ELF-1 (cell line): ENCODE measurements around the gene GRM7.

ENCODE experiments used
- DNase-seq: peaks from one replicate; pipeline ENCODE4 v3.0.0-alpha.2; 2016; ENCODE audit warnings: low read depth, low spot score

Gene GRM7

DNA sequence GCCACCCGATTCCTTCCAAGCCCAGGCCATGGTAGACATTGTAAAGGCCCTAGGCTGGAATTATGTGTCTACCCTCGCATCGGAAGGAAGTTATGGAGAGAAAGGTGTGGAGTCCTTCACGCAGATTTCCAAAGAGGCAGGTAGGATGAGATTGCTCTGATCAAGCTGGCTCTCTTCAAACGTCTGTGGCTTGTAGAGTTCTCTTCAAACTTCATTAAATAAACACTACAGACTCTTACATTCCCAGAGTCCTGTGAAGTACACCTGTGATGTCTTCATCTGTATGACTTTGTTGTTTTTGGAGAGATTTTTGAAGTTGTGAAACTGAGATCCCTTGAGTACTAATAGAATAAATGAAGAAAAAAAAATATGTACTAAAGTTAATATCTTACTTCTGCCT, 285.6 kb downstream of the GRM7 start:
- DNase-seq, result no peak

DNA sequence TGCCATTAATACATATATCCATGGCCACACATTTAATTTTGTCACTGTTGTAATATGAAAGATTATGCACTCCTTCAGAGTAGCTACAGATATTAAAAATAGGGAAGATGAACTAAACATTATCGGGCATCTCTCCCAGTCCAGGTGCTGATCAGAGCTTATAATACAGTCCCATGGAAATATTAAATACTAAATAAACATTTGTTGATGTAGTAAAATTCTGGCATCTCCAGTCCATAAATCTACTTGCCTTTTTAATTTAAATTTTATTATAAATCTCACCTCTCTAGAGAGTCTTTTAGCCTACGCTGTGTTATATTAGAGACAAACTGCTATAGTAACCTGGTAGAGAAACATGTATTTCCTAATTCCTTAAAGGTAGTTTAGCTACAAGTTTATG, 297.6 kb downstream of the GRM7 start:
- DNase-seq, result no peak

DNA sequence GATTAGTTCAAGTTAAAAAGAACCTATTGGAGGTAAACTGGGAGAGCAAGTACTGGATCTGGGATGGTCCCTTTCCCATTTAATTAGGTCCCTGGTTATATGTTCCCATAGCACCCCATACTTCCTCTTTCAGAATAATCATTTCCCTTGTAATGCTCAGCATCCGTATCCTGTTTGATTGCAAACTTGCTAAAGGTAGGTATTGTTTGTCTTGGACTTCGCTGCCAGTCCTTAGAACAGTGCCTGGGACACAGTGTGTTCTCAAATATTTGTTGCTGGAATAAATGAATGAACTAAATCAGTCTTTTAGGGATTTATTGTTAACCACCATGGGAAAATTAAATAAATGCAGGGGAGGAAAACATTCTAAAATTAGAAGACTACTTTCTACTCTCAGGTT, 299.8 kb downstream of the GRM7 start:
- no peak for DNase-seq

DNA sequence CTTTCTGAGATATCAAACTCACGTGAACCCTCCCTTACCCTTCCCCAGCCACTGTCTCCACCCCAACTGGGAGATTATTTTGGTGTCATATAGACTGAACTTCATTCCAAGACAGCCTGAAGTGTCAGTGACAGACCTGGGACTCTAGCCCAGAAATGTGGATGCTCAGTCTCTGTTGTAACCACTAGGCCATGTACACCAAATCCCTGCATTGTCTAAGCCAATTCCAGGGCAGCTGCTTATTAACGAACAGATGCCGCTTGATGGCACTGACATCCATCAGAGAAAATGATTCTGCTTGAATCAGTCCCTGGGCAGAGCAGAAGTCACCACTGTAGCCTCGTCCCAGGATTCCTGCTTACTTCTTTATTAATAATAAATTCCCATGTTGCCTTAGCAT, 305.5 kb downstream of the GRM7 start:
- DNase-seq, result no peak

DNA sequence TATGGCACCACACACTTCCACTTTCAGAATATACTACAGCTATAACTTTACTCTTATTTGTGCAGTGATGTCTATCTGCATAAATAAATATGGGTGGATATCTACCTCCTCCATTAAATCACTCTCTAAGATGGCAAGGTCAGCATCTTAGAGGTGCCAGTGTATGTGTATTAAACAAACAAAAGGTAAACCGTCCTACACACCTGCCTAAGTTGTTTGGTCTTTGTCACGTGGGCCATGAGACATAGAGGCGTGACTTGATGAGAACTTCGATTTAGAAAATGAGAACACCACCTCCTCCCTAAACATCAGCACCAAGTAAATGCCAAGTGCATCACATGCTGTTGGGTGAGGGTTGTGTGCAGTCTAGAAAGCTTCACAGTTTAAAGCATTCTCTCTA, 310.6 kb downstream of the GRM7 start:
- no peak for DNase-seq

DNA sequence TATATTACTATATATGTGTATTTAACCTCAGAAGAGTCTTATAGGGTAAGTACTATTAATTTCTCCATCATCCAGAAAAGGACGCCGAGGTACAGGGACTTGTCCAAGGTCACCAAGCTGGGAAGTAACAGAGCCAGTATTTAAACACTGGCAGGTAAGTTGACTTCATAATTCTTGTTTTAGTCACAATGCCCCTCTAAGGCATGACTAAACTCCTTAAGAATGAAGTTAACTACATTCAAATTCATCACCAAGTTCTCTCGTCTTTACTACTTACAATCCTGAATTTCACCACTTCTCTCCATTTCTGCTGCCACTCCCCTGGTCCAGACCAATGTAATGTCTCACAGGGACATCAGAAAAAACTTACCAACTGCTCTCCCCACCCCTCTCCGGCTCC, 312.1 kb downstream of the GRM7 start:
- DNase-seq, result no peak

DNA sequence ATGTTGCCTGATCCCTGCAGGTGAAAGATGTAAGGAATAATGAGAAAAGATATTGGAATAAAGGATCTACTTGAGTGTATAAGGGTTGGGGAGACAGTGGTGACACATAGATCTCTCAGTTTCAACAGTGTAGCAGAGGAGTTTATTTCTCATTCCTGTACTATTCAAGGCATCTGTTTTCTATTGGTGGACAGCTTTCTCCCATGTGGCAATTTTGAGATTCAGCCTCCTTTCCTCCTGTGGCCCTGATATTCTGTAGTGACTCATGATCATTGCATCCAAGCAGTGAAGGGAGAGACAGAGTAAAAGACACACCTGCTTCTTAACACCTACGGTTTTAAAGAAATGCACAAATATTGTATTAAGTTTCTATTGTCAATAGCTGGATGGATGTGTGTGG, 327.6 kb downstream of the GRM7 start:
- DNase-seq, result no peak

DNA sequence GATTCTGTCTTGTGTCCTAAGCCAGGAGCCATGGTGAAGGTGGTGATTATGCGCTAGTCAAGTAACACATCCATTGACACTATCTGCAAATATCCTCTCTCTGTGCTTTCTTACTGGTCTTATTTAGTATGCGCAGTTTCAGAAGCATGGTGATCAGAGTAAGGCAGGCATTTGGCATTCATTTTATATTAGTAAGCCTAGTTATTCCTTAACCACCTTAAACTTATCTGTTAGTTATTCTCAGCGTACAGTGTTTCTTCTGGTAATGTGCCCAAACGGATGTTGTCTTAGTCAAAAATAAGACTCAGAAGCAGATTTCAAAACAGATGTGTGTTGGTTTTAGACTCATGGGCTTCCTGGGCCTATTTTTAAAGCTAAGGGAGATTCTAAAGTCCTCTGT, 329.2 kb downstream of the GRM7 start:
- DNase-seq, result no peak

DNA sequence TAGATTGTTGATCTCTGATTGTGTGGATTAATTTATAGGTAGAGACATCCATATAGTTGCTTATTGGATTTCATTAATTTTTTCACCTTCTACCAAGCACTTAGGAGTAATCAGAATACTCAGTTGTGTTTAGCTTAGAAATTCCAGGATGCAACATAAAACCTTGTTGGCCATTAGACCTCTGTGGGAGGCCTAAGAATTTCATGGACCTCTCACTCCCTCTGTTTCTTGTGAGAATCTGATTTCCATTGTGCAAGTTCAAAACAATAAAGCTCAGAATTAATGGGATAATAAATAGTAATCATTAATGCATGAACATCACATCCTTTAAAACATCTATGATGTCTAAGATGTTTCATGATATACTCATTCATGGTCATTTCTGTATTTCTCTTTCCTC, 332.4 kb downstream of the GRM7 start:
- DNase-seq, result no peak

DNA sequence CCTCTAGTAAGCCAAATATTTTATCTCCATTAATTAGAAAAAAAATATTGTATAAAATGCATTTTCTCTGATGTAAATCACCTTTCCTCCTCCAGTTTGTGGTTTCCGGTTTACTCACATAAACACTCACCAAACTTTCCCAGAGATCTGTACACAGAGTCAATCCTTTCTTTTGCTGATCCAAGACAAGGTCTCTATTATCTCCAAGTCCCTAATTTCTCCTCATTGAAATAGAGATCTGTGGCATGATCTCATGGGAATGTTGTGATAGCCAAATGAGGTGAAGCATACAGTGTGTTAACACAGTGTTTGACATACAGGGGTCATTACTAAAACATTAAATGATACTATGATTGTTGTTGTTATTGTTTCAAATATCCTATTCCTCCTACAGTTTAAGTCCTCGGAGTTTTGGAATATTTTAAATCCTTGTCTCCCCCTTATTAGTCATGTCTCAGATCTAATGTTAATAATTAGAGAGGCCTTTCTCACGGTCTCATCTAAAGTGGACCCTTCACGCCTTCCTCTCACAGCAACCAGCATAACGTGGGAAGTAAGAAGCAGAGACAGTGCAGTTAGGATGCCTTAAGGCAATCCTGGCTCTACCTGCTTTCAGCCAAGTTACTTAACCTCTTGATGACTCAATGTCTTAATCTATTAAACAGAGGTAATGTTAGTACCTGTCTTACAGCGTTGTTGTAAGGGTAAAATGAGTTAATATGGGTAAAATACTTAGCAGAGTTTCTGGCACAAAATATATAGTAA, 333.3 kb downstream of the GRM7 start:
- DNase-seq, result no peak

DNA sequence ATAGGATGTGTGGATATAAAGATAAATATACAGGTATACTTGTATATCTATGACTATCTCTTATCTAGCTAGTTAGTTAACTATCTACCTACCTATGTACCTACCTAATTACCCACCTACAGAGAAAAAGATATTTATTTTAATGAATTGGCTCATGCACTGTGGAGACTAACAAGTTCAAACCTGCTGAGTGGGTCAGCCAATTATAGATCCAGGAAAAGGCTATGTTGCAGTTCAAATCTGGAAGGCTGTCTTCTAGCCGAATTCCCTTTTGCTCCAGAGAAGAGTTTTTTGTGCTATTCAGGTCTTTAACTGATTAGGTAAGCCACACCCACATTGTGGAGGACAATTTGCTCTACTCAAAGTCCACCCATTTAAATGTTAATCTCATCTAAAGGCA, 335.0 kb downstream of the GRM7 start:
- DNase-seq, result no peak

DNA sequence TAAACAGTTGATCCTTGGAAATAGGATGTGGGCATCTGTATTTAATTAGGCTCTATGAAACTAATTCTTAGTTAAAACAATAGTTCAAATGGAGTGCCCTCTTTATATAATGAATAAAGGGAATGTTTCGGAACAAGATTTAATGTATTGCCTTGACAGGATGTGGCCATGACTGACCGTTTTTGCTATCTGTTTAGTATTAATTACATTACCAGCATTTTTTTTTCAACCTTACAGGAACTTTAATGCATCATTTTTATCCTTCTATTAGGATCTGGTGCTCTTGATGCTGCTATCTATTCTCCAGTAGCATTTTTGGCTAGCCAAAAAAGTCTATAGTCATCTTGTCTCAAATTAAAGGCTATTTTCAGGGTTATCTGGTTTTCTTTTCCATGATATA, 340.9 kb downstream of the GRM7 start:
- DNase-seq, result no peak

DNA sequence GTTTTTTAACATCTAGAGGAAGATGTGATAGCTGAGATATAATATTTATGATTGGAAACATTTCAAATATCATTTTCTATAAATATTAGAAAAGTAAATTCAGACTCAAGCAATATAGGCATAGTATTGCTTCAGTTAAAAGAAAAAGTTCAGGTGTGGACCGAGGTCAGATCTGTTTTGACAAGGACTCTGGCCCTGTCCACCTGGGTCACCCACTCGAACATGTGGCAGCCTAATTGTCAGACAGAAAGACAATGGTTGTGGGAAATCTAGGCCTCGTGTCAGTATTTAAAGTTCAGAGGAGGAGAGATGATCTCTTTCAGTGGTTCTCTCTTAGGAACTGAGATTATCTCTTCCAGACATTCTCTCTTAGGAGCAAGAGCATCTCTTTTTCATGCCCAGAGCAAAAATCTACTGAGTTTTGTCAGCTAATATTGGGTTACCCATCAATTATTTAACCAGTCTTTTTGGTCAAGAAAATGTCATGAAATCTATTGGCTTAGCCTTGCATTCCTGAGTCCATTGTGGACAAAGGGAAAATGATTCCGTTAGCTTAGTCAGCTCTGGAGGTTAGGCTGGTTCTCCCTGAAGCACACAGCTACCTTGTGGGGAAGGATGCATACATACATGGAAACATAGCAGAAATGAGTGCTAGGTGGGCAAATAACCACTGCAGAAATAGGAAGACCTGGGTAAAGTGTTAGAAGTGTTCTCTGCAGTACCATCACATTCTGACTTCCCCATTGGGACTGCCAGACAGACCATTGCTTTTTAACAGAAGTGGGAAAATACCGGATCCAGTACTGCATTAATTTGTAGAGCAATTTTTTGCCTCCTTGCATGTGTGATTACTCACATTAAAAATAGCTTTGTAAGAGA, 343.3 kb downstream of the GRM7 start:
- no peak for DNase-seq

DNA sequence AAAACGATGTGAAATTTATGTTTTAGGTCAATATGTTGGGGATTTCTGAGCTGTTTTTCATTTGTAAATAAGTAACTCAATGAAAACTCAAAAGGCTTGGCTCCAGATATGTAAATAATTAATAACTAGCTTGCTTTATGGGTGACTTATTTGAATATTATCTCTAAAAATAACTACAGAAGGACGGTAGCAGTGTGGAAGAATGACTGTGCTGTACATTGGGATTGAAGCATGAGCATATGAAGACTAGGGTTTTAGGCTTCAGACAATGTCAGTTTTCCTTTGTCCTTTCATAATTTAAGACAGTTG, 343.9 kb downstream of the GRM7 start:
- no peak for DNase-seq

DNA sequence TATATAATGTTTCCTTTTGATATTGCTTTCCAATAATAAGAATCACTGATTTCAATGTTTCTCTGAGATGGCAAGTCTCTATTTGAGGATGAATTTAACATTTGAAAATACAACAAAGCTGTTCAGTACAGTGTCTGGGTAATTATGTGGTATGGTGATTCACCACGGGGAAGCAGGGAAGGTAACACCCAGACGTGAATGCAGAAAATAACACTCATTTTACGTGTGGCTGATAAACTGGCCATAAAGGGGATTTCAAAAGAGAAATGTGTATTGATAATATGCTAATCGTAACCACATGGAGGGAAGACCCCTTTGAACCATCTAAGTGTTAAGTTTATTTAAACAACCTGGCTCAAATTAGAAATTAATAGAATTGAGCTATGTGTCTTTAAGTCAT, 344.6 kb downstream of the GRM7 start:
- no peak for DNase-seq

DNA sequence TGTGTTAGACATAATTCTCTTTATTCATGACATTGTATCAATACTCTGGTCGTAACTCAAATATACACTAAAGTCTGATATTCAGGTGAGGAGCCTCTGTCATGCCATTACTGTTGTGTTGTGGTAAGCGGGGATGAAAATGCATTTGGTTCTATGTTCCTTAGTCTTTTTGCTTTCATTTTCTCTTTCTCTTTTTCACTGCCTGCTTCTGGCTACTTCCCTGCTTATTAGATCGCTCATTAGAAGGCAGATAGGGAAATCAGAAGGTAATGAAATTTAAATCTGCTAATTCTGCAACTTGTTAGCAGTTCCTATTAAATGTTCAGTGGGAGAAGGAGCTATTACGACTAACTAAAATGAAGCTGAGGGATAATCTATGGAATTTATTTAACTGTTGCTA, 345.0 kb downstream of the GRM7 start:
- DNase-seq, result no peak

DNA sequence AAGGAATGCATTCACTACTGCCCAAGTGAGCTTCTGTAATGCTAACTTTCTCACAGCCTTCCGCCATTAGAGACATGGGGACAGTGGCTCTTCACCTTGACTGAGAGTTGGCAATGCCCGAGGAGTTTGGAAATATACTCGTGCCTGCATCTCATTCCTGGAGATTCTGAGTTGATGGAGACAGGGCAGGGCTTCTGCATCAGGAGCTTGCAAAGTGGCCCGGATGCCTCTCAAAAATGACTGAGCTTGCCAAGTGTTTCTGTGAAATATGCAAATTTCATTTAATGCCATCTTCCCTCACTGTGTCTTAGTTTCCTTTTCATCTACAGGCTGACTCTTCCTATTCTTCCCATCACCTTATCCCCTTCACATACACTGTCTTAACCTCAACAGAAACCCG, 346.2 kb downstream of the GRM7 start:
- DNase-seq, result no peak

DNA sequence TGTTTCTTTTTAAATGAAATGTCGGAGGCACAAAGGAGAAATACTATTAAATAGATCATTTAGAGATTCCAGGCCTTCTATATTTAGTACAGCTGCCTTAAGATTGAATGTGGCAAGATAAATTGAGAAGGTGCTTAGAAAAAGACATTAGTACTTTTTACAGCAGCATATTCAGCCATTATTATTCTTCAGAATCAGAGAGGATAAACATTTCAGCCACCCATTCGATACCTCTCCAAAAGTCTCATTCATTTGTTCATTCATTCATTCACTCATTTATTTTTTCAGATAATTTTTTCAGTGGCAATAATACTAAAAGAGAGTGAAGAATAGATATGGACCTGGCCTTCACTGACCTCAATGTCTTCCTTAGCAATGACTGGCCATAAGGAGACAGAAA, 347.0 kb downstream of the GRM7 start:
- no peak for DNase-seq

DNA sequence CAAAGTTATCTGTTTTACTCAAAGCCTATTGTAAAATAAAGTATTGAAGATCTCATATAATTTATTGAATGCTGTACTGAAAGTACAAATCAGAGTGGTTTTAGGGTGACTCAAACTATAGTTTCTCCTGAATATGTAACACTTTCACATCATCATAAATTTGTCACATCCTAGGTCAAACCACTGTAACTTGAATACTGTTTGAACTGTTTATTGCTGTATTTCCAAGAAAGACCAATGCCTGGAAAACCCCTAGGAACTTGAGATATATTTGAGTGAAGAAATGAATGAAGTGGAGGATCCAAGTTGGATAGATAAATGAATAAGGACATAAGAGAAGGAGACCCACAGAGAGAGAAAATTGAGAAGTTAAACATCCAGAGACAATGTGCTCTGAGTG, 348.2 kb downstream of the GRM7 start:
- no peak for DNase-seq

DNA sequence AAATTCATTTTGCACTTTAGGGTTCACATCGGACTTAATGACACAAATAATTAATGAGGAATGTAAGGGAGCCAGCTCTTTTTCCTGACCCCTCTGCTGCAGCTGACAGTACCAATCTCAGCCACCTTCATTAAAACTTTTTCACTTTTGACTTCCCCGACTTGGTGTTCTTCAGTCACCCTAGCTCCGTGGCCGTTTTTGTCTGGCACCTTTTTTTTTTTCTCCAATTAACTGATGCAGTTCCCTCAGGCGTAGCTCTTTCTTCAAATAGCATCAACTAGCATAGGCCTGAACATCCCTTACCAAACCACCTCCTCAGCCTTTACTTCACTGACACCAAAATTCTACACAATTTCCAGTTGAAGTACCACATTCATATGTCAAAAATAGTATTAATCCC, 350.8 kb downstream of the GRM7 start:
- no peak for DNase-seq

DNA sequence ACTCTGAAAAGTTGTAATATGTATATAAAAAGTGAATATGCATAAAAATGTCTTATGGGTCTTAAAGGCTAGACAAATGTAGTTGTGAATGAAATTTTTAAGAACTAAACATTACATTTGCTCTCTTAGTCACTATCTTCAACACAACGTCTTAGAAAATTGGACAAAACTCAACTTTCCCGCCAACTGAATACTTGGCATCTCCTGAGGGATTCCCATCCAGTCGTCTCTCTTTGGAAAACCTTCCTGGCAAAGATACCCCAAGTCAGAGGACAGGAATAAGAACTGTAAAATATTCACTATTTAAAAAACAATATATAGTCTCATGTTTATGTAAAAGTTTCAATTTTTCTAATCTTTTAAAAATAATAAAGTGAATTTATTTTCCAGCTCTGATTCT, 354.8 kb downstream of the GRM7 start:
- no peak for DNase-seq

DNA sequence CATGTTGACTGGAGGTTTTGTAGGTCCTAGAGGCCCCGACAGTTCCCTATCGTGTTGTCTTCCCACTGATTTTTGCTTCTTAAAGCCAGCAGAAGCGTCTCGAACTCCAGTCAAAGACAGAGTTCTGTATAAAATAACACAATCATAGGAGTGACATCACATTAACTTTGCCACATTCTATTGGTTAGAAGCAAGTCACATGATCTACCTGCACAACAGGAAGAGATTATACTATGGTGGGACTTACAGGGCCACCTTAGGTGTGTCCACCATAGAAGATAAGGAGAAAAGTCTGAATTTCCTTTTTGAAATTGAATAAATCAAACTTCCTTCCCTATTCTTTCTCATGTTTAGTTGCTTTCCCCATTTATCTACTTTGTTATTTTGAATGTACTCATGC, 365.5 kb downstream of the GRM7 start:
- no peak for DNase-seq

DNA sequence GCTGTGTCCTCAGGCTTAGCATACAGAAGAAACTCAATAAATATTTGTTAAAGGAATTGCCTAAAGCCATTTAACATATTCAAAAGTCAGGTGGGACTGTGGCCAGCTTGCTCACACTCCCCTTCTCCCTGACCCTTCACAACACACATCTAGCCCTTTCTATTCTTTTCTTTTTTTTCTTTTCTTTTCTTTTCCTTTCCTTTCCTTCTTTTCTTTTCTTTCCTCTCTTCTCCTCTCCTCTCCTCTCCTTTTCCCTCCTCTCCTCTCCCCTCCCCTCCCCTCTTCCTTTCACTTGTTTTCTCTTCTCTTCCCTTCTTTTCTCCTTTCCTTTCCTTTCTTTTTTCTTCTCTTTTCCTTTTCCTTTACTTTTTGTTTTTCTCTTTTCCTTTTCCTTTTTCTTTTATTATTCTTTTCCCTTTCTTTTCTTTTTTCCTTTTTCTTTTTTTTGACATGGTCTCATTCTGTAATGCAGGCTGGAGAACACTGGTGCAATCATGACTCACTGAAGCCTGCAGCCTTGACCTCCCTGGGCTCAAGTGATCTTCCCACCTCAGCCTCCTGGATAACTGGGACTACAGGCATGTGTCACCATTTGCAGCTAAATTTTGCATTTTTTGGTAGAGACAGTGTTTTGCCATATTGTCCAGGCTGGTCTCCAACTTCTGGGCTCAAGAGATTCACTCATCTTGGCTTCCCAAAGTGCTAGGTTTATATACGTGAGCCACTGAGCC, 377.8 kb downstream of the GRM7 start:
- DNase-seq, result no peak
